Caco-2 (cell line): ENCODE measurements around the gene ABHD2. TPM values are rescaled to one million over a fixed set of nuclear protein-coding genes. Genes with fewer than 3 reads are reported as not detected.

Experiments used
- BruUV-seq: library from RNA; stranded (reverse); fragments of 400-500 nt; replicated peaks from 2 replicates; lab custom pipeline; 2021; lab: Mats Ljungman, UMichigan
- CTCF ChIA-PET: fragments of 300-600 bp; sonication (Branson Sonifier 250); formaldehyde crosslinking; loops from one replicate; lab custom pipeline; 2022; ENCODE audit warnings: antibody characterized with exemption; lab: Charles Lee
- POLR2A ChIA-PET: fragments of 300-600 bp; sonication (Branson Sonifier 250); formaldehyde crosslinking; loops from one replicate; lab custom pipeline; 2022; ENCODE audit warnings: antibody characterized with exemption; lab: Charles Lee
- DNase-seq, 2 experiments: peaks; one replicate each; pipeline versions ENCODE4 v3.0.0 to v3.0.0-alpha.2; 2020 to 2022
- H3K27me3 ChIP-seq: replicated peaks from 2 replicates; pipeline ENCODE4 v1.6.0; 2011; ENCODE audit warnings: low read length; ENCODE audit not compliant: control insufficient read depth, insufficient read depth
- H3K36me3 ChIP-seq: 2 replicates; pipeline ENCODE4 v1.5.1; 2011; ENCODE audit warnings: low read length; ENCODE audit not compliant: control insufficient read depth, insufficient read depth
- H3K4me1 ChIP-seq: fragments of 250-450 bp; sonication (Bioruptor Pico); 2 replicates; pipeline ENCODE4 v1.5.1; 2020; ENCODE audit warnings: mild to moderate bottlenecking
- H3K4me3 ChIP-seq: 2 replicates; pipeline ENCODE4 v1.5.1; 2011; ENCODE audit warnings: low read depth, mild to moderate bottlenecking, control low read depth, low read length
- H3K9me3 ChIP-seq: fragments of 250-450 bp; sonication (Bioruptor Pico); 2 replicates; pipeline ENCODE4 v1.5.1; 2020; ENCODE audit warnings: mild to moderate bottlenecking, moderate library complexity
- H3K27ac Mint-ChIP-seq: one replicate; pipeline ENCODE4 v1.8.0; 2022; ENCODE audit warnings: mixed read lengths; ENCODE audit not compliant: unreplicated experiment
- H3K27me3 Mint-ChIP-seq: one replicate; pipeline ENCODE4 v1.8.0; 2022; ENCODE audit warnings: mixed read lengths; ENCODE audit not compliant: insufficient read depth, unreplicated experiment
- H3K36me3 Mint-ChIP-seq: one replicate; pipeline ENCODE4 v1.8.0; 2022; ENCODE audit warnings: mild to moderate bottlenecking, mixed read lengths; ENCODE audit not compliant: insufficient read depth, unreplicated experiment
- H3K4me1 Mint-ChIP-seq: one replicate; pipeline ENCODE4 v1.8.0; 2022; ENCODE audit warnings: low read depth, mixed read lengths; ENCODE audit not compliant: unreplicated experiment
- H3K4me3 Mint-ChIP-seq: one replicate; pipeline ENCODE4 v1.8.0; 2022; ENCODE audit warnings: mild to moderate bottlenecking, moderate library complexity, mixed read lengths; ENCODE audit not compliant: unreplicated experiment
- H3K9me3 Mint-ChIP-seq: one replicate; pipeline ENCODE4 v1.8.0; 2022; ENCODE audit warnings: mixed read lengths; ENCODE audit not compliant: unreplicated experiment
- intact Hi-C: fragments of 100-400 bp; cut with micrococcal nuclease; formaldehyde crosslinking; loops from one replicate; pipeline ENCODE4 v1.10.0; 2022; ENCODE audit not compliant: unreplicated experiment
- total RNA-seq: library from RNA; stranded (reverse); gene quantifications from 2 replicates; pipeline ENCODE4 v1.2.3, GENCODE V29; 2022
- TF ChIP-seq, protein P1 (sequence below), 2 experiments: fragments of 200-600 bp in 1 of 2; IDR thresholded peaks; 1 replicate in 1 of 2; 2 replicates in 1 of 2; pipeline versions ENCODE4 v1.5.1 to v1.8.0; 2011 to 2022; ENCODE audit warnings: antibody characterized with exemption in 1 of 2, control low read depth in 1 of 2, inconsistent platforms in 1 of 2, low read depth in 1 of 2, low read length in 1 of 2, mild to moderate bottlenecking in 1 of 2, moderate library complexity in 1 of 2; ENCODE audit not compliant: insufficient read depth in 1 of 2, severe bottlenecking in 1 of 2, unreplicated experiment in 1 of 2

Gene ABHD2
- total RNA-seq, 1 experiment from 2014 or later, result 63.0 TPM

DNA sequence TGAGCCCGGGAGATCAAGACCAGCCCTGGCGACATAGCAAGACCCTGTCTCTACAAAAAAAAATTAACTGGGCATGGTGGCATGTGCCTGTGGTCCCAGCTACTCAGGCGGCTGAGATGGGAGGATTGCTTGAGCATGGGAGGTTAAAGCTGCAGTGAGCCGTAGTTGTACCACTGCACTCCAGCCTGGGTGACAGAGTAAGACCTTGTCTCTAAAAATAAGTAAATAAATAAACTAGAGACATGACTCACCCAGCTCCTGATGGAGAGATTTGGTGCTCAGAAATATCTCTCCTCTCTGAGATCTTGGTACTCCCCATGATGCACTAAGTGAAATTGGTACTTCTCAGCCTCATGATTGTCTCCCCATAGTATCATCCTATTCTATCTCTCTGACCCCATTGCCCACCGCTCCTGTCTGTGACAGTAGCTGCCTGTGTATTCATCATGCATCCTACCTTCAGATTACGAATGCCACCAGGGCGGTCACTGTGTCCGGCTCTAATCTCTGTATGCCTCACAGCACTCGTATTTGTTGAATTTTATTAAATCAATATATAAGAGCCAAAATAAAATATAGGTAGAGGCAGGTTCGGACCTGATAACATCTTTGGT, 50.9 kb downstream of the ABHD2 start:
- CTCF ChIA-PET, result interaction anchor here (0.6 to 1.2 kb wide), 5 partner anchors 28 to 116 kb away, joined by 3 to 4 read pairs (median 3); no protein-coding TSS in a partner anchor
- Histone ChIP-seq H3K4me1 (peaks cover 14% of the 10 kb centered on the region), H3K36me3 (no peaks in the 10 kb centered on the region), H3K9me3 (no peaks in the 10 kb centered on the region), H3K4me3 (no peak overlapping the region), H3K27me3 (no peaks in the 10 kb centered on the region)
- TF ChIP-seq, protein P1, sequence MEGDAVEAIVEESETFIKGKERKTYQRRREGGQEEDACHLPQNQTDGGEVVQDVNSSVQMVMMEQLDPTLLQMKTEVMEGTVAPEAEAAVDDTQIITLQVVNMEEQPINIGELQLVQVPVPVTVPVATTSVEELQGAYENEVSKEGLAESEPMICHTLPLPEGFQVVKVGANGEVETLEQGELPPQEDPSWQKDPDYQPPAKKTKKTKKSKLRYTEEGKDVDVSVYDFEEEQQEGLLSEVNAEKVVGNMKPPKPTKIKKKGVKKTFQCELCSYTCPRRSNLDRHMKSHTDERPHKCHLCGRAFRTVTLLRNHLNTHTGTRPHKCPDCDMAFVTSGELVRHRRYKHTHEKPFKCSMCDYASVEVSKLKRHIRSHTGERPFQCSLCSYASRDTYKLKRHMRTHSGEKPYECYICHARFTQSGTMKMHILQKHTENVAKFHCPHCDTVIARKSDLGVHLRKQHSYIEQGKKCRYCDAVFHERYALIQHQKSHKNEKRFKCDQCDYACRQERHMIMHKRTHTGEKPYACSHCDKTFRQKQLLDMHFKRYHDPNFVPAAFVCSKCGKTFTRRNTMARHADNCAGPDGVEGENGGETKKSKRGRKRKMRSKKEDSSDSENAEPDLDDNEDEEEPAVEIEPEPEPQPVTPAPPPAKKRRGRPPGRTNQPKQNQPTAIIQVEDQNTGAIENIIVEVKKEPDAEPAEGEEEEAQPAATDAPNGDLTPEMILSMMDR (IDR thresholded peaks at IDR 0.05; ENCODE audit: insufficient read depth in 1 of 2, low read depth in 1 of 2, low read length in 1 of 2, severe bottlenecking in 1 of 2, unreplicated experiment in 1 of 2), result no peak
- Mint-ChIP-seq H3K4me1 (peaks cover 26% of the 10 kb centered on the region), H3K36me3 (peaks cover under 1% of the 10 kb centered on the region), H3K27ac (peak overlapping the region; percentile 84), H3K27me3 (no peaks in the 10 kb centered on the region), H3K9me3 (no peaks in the 10 kb centered on the region), H3K4me3 (no peak overlapping the region)
- no peak for DNase-seq
- BruUV-seq, result no TSS peak
- POLR2A ChIA-PET, result interaction anchor here (0.7 kb wide), 1 partner anchor 10 kb away, joined by 3 read pairs; no protein-coding TSS in a partner anchor
- intact Hi-C loops, result loop anchor here (1.0 to 2.0 kb wide), 2 partner anchors 14 to 32 kb away; no protein-coding TSS in a partner anchor

DNA sequence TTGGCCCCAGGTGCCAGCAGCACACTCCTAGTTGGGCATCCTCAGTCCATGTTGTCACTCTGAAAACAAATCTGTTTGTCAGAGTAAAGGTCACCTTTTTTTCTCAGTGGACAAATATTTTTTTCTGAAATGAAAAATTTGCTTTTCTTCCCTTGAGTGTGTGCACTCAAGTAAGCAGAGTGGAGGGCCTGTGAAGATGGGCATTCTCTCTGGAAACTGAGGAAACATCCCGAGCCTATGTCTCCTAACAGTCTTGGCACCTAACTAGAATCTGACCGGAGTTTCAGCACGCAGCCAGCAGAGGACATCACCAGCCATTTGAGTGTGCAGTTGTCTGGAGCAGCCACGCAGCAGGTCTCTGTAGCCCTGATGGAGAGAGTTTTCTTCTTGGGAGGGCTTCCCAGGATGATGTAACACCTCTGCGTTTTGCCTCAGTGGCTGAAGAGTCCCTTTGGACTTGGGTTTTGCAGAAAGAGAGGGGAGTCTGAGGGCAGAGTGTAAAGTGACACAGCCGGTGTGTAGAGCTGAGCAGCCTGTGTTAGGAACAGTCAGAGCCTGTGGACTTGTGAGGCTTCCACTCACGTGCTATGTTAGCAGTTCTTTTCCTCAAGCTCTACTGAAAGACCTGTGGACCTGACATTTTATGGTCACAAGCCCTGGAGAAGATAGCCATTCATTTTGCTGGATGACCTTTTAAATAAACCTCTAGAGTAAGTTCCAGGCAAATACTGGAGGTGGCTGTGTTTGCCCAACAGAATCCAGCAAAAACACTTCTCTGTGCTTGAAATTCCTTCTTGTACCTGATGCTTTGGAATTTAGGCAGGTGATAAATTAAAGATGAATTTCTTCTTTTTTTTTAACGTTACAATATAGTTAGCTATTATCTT, 51.6 kb downstream of the ABHD2 start:
- intact Hi-C loops, result loop anchor here (1.0 to 2.0 kb wide), 2 partner anchors 15 to 31 kb away; no protein-coding TSS in a partner anchor

More for the DNA sequence above, 51.6 kb downstream of the ABHD2 start:
- peak in 1 of 2 experiments; percentile 44 for DNase-seq
- H3K4me1 ChIP-seq, result peaks cover 14% of the 10 kb centered on the region
- no peaks in the 10 kb centered on the region for H3K9me3 ChIP-seq
- Mint-ChIP-seq H3K4me3 (peak overlapping the region; percentile 32), H3K27ac (peak overlapping the region; percentile 84), H3K4me1 (peaks cover 26% of the 10 kb centered on the region), H3K9me3 (no peaks in the 10 kb centered on the region), H3K27me3 (no peaks in the 10 kb centered on the region), H3K36me3 (peaks cover 6% of the 10 kb centered on the region)
- CTCF ChIA-PET, result interaction anchor here (0.5 to 1.2 kb wide), 6 partner anchors 11 to 43 kb away, joined by 3 to 7 read pairs (median 3); no protein-coding TSS in a partner anchor
- no peaks in the 10 kb centered on the region for H3K27me3 ChIP-seq
- no peak overlapping the region for H3K4me3 ChIP-seq
- POLR2A ChIA-PET, result no interaction called here
- no peaks in the 10 kb centered on the region for H3K36me3 ChIP-seq
- BruUV-seq, result no TSS peak
- TF ChIP-seq, protein P1 (IDR thresholded peaks at IDR 0.05; ENCODE audit: insufficient read depth in 1 of 2, low read depth in 1 of 2, low read length in 1 of 2, severe bottlenecking in 1 of 2, unreplicated experiment in 1 of 2), result peak; percentile 2 to 32
